ENCODE data around the gene TNNT3. TPM values are rescaled to one million over a fixed set of nuclear protein-coding genes. Genes with fewer than 3 reads are reported as not detected.
"Not testable (repeated sequence)": the region's sequence is repeated elsewhere in the genome, so short reads cannot be mapped to it uniquely, and the experiment has no call there.

The TNNT3 gene
- 0.40 TPM for total RNA-seq

GRCh38 chr11:1919391-1920127 is at the start of gene TNNT3:
TNNT3 (plus strand) TSS chr11:1919703; CDS start chr11:1922875, 3,172 bp downstream.
- no peak for ATAC-seq

GRCh38 chr11:1870326-1870696 is 49.2 kb upstream of the TNNT3 start:
- no peak for ATAC-seq

GRCh38 chr11:1870721-1871466 is 48.6 kb upstream of the TNNT3 start:
- peak; percentile 48 for ATAC-seq

- ATAC-seq: no peak
Observed at GRCh38 chr11:1871531-1871930, 48.0 kb upstream of the TNNT3 start.

GRCh38 chr11:1872267-1872985 is 47.1 kb upstream of the TNNT3 start:
- no peak for ATAC-seq

- peak; percentile 52 for ATAC-seq
Observed at GRCh38 chr11:1873048-1873812, 46.3 kb upstream of the TNNT3 start.

- ATAC-seq: not testable (repeated sequence)
Observed at GRCh38 chr11:1873813-1874150, 45.7 kb upstream of the TNNT3 start.

- not testable (repeated sequence) for ATAC-seq
Observed at GRCh38 chr11:1874441-1875092, 44.9 kb upstream of the TNNT3 start.

GRCh38 chr11:1875093-1875850 is 44.2 kb upstream of the TNNT3 start:
- ATAC-seq: no peak

- ATAC-seq: not testable (repeated sequence)
Observed at GRCh38 chr11:1875851-1876301, 43.6 kb upstream of the TNNT3 start.

GRCh38 chr11:1876361-1877063 is 43.0 kb upstream of the TNNT3 start:
- ATAC-seq: peak; percentile 34

GRCh38 chr11:1877211-1878136 is 42.0 kb upstream of the TNNT3 start:
- no peak for ATAC-seq

- no peak for ATAC-seq
Observed at GRCh38 chr11:1878137-1879031, 41.1 kb upstream of the TNNT3 start.

- ATAC-seq: peak; percentile 3
Observed at GRCh38 chr11:1879342-1879940, 40.1 kb upstream of the TNNT3 start.

GRCh38 chr11:1879941-1880720 is 39.4 kb upstream of the TNNT3 start:
- no peak for ATAC-seq

- ATAC-seq: no peak
Observed at GRCh38 chr11:1880746-1881441, 38.6 kb upstream of the TNNT3 start.

Measured in esophagus mucosa (tissue), 1 donor.